Activated CD4-positive, alpha-beta T cell treated with anti-CD3 and anti-CD28 coated beads, Interleukin-2, amount 10 ng/mL, durations not matched to agents 24 days and 14 days (primary cell): Measurements from ENCODE around the gene DNAI4. TPM values are rescaled to one million over a fixed set of nuclear protein-coding genes. Genes with fewer than 3 reads are reported as not detected.

Experiments used
- DNase-seq: peaks from one replicate; pipeline ENCODE4 v3.0.0; 2022
- H3K27ac Mint-ChIP-seq: one replicate; pipeline ENCODE4 v1.8.0; 2022; ENCODE audit warnings: mild to moderate bottlenecking, mixed read lengths
- H3K27me3 Mint-ChIP-seq: one replicate; pipeline ENCODE4 v1.8.0; 2022; ENCODE audit warnings: mixed read lengths
- H3K36me3 Mint-ChIP-seq: one replicate; pipeline ENCODE4 v1.8.0; 2022; ENCODE audit warnings: low read depth, mild to moderate bottlenecking, mixed read lengths
- H3K4me1 Mint-ChIP-seq: one replicate; pipeline ENCODE4 v1.8.0; 2021; ENCODE audit warnings: mixed read lengths
- H3K4me3 Mint-ChIP-seq: one replicate; pipeline ENCODE4 v1.8.0; 2022; ENCODE audit warnings: mild to moderate bottlenecking, moderate library complexity, mixed read lengths
- H3K9me3 Mint-ChIP-seq: one replicate; pipeline ENCODE4 v1.8.0; 2021; ENCODE audit warnings: mixed read lengths
- intact Hi-C: fragments of 100-400 bp; cut with micrococcal nuclease; formaldehyde crosslinking; loops from one replicate; pipeline ENCODE4 v1.15.1; 2023
- total RNA-seq: library from RNA; stranded (reverse); gene quantifications from 2 replicates; pipeline ENCODE4 v1.2.3, GENCODE V29; 2022

Gene DNAI4
- total RNA-seq, 1 donor from 2014 or later: 0.26 TPM

DNA sequence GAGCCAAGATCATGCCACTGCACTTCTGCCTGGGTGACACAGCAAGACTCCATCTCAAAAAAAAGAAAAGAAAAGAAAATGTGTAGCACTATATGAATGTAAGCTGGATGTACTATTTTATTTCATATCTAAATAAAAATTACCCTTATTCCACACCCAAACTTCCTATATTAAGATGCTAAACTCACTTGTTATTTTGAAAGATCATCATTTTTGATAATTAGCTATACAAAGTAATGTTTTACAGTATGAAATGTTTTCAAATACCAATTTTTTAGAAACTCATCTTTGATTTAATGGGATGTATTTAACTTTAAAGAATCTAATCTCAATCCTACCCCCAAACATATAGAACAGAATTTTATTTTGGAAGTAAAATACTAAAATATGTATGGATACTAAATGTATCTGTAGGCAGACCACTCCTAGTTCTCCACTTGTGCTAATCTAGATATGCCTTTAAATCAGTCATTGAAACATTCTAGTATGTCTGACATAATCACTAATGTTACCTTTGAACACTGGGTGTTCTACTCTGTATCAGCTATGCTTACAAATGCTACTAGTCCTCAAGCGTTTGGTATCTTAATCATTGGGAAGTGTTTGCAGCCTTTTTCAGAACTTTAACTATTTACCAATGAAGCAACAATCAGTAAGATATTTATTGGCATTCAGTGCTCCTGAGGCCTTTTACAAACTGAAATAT lies 13.0 kb upstream of the DNAI4 start:
- no peak overlapping the region for H3K4me3 Mint-ChIP-seq

GRCh38 chr1:66933887-66934700 lies 9.4 kb upstream of the DNAI4 start:
- Mint-ChIP-seq H3K27ac (peak overlapping the region; percentile 76), H3K9me3 (no peaks in the 10 kb centered on the region), H3K4me3 (peak overlapping the region; percentile 71), H3K27me3 (no peaks in the 10 kb centered on the region), H3K36me3 (peaks cover 22% of the 10 kb centered on the region), H3K4me1 (peaks cover 51% of the 10 kb centered on the region)
- peak; percentile 61 for DNase-seq
- intact Hi-C loops: loop anchor here (5.0 to 10.0 kb wide), 3 partner anchors 211 to 1972 kb away; no protein-coding TSS in a partner anchor

More for the DNA sequence above, 13.0 kb upstream of the DNAI4 start:
- no peaks in the 10 kb centered on the region for H3K27me3 Mint-ChIP-seq
- no peak for DNase-seq
- peaks cover 58% of the 10 kb centered on the region for H3K4me1 Mint-ChIP-seq
- H3K36me3 Mint-ChIP-seq: peaks cover 35% of the 10 kb centered on the region
- H3K9me3 Mint-ChIP-seq: no peaks in the 10 kb centered on the region
- peak overlapping the region; percentile 45 for H3K27ac Mint-ChIP-seq
- intact Hi-C loops: loop anchor here (10.0 kb wide), 1 partner anchor 207 kb away; no protein-coding TSS in a partner anchor

GRCh38 chr1:66932291-66932690 lies 7.6 kb upstream of the DNAI4 start:
- Mint-ChIP-seq H3K9me3 (no peaks in the 10 kb centered on the region), H3K27ac (peak overlapping the region; percentile 39)
- intact Hi-C loops: loop anchor here (5.0 to 10.0 kb wide), 3 partner anchors 213 to 1970 kb away; no protein-coding TSS in a partner anchor

GRCh38 chr1:66931590-66931989 lies 6.9 kb upstream of the DNAI4 start:
- peaks cover 49% of the 10 kb centered on the region for H3K4me1 Mint-ChIP-seq

More at GRCh38 chr1:66932291-66932690, 7.6 kb upstream of the DNAI4 start:
- H3K36me3 Mint-ChIP-seq: peaks cover 24% of the 10 kb centered on the region
- H3K27me3 Mint-ChIP-seq: no peaks in the 10 kb centered on the region
- H3K4me3 Mint-ChIP-seq: peak overlapping the region; percentile 71
- no peak for DNase-seq
- peaks cover 52% of the 10 kb centered on the region for H3K4me1 Mint-ChIP-seq

DNA sequence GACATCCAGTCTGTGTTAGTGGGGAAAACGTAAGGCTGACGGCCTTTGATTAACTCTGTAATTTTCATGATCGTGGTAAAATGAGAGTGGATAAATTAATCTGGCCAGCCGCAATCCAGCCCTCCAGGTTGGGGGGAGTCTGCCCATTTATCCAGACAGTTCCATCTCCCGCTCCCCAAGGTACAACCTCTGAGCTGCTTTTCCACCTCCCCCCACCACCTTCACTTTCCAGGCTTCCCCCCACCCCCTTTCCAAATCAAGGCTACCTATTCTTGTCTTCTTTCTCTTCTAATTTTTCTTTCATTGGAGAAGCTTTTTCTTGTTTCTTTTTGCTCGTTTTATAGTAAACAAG lies 6.1 kb upstream of the DNAI4 start:
- Mint-ChIP-seq H3K4me3 (peak overlapping the region; percentile 96), H3K4me1 (peaks cover 53% of the 10 kb centered on the region), H3K27ac (peak overlapping the region; percentile 99), H3K36me3 (peaks cover 24% of the 10 kb centered on the region), H3K27me3 (no peaks in the 10 kb centered on the region), H3K9me3 (no peaks in the 10 kb centered on the region)
- no peak for DNase-seq
- intact Hi-C loops: loop anchor here (5.0 to 10.0 kb wide), 3 partner anchors 214 to 1968 kb away; no protein-coding TSS in a partner anchor

More at GRCh38 chr1:66931590-66931989, 6.9 kb upstream of the DNAI4 start:
- intact Hi-C loops: loop anchor here (5.0 to 10.0 kb wide), 3 partner anchors 213 to 1969 kb away; no protein-coding TSS in a partner anchor
- H3K27ac Mint-ChIP-seq: peak overlapping the region; percentile 99
- peak; percentile 65 for DNase-seq
- no peaks in the 10 kb centered on the region for H3K27me3 Mint-ChIP-seq
- H3K9me3 Mint-ChIP-seq: no peaks in the 10 kb centered on the region
- peaks cover 23% of the 10 kb centered on the region for H3K36me3 Mint-ChIP-seq
- H3K4me3 Mint-ChIP-seq: peak overlapping the region; percentile 96

GRCh38 chr1:66929999-66930822 lies 5.6 kb upstream of the DNAI4 start:
- H3K36me3 Mint-ChIP-seq: peaks cover 22% of the 10 kb centered on the region
- peaks cover 50% of the 10 kb centered on the region for H3K4me1 Mint-ChIP-seq
- intact Hi-C loops: loop anchor here (5.0 to 10.0 kb wide), 8 partner anchors 143 to 1968 kb away; partner anchors contain the start of genes LEPR and LEPROT
- H3K4me3 Mint-ChIP-seq: peak overlapping the region; percentile 96
- peak; percentile 99 for DNase-seq
- H3K27me3 Mint-ChIP-seq: no peaks in the 10 kb centered on the region
- peak overlapping the region; percentile 99 for H3K27ac Mint-ChIP-seq
- no peaks in the 10 kb centered on the region for H3K9me3 Mint-ChIP-seq

DNA sequence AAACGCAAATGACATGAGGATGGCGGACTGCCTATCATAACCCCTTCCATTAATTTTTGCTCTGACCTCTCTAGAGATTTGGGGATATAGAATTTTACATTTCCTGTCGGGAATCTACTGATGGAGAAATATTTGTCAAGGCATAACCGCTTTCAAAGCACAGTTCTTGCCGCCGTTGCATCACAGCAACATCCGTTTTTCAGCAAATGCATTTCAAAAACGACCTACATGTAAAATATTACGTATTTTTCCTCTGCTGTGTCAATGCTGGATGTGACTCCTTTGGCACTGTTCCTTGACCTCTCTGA lies 5.0 kb upstream of the DNAI4 start:
- H3K27me3 Mint-ChIP-seq: no peaks in the 10 kb centered on the region
- peak overlapping the region; percentile 96 for H3K4me3 Mint-ChIP-seq
- H3K27ac Mint-ChIP-seq: peak overlapping the region; percentile 99
- peaks cover 22% of the 10 kb centered on the region for H3K36me3 Mint-ChIP-seq
- intact Hi-C loops: loop anchor here (5.0 to 10.0 kb wide), 5 partner anchors 142 to 1505 kb away; partner anchors contain the start of genes LEPR and LEPROT
- peaks cover 49% of the 10 kb centered on the region for H3K4me1 Mint-ChIP-seq
- H3K9me3 Mint-ChIP-seq: no peaks in the 10 kb centered on the region
- DNase-seq: no peak

- intact Hi-C loops: loop anchor here (5.0 to 10.0 kb wide), 5 partner anchors 142 to 1504 kb away; partner anchors contain the start of genes LEPR and LEPROT
- H3K27ac Mint-ChIP-seq: peak overlapping the region; percentile 99
- peaks cover 49% of the 10 kb centered on the region for H3K4me1 Mint-ChIP-seq
- DNase-seq: peak; percentile 61
- no peaks in the 10 kb centered on the region for H3K27me3 Mint-ChIP-seq
- no peaks in the 10 kb centered on the region for H3K9me3 Mint-ChIP-seq
- peak overlapping the region; percentile 96 for H3K4me3 Mint-ChIP-seq
- H3K36me3 Mint-ChIP-seq: peaks cover 22% of the 10 kb centered on the region
Measured at GRCh38 chr1:66929146-66929688, 4.6 kb upstream of the DNAI4 start.

- Mint-ChIP-seq H3K27ac (no peak overlapping the region), H3K4me3 (no peak overlapping the region), H3K36me3 (peaks cover 22% of the 10 kb centered on the region), H3K4me1 (peaks cover 46% of the 10 kb centered on the region), H3K27me3 (no peaks in the 10 kb centered on the region), H3K9me3 (no peaks in the 10 kb centered on the region)
- intact Hi-C loops: loop anchor here (5.0 to 10.0 kb wide), 5 partner anchors 140 to 1503 kb away; partner anchors contain the start of genes LEPR and LEPROT
- DNase-seq: no peak
Measured at GRCh38 chr1:66927528-66927927, 2.9 kb upstream of the DNAI4 start.

GRCh38 chr1:66925944-66926343 lies 1.3 kb upstream of the DNAI4 start:
- peaks cover 19% of the 10 kb centered on the region for H3K36me3 Mint-ChIP-seq
- H3K27me3 Mint-ChIP-seq: no peaks in the 10 kb centered on the region
- peaks cover 41% of the 10 kb centered on the region for H3K4me1 Mint-ChIP-seq
- H3K27ac Mint-ChIP-seq: peak overlapping the region; percentile 97
- peak overlapping the region; percentile 99 for H3K4me3 Mint-ChIP-seq
- DNase-seq: peak; percentile 64
- H3K9me3 Mint-ChIP-seq: no peaks in the 10 kb centered on the region
- intact Hi-C loops: loop anchor here (1.0 to 10.0 kb wide), 10 partner anchors 55 to 1501 kb away; partner anchors contain the start of genes GADD45A, LEPR, LEPROT and SERBP1

- no peaks in the 10 kb centered on the region for H3K27me3 Mint-ChIP-seq
- H3K27ac Mint-ChIP-seq: peak overlapping the region; percentile 97
- no peaks in the 10 kb centered on the region for H3K9me3 Mint-ChIP-seq
- DNase-seq: no peak
- intact Hi-C loops: loop anchor here (1.0 to 10.0 kb wide), 10 partner anchors 55 to 1501 kb away; partner anchors contain the start of genes GADD45A, LEPR, LEPROT and SERBP1
- H3K4me1 Mint-ChIP-seq: peaks cover 41% of the 10 kb centered on the region
- H3K4me3 Mint-ChIP-seq: peak overlapping the region; percentile 99
- H3K36me3 Mint-ChIP-seq: peaks cover 19% of the 10 kb centered on the region
Measured at GRCh38 chr1:66925558-66925910, 878 bp upstream of the DNAI4 start.

DNA sequence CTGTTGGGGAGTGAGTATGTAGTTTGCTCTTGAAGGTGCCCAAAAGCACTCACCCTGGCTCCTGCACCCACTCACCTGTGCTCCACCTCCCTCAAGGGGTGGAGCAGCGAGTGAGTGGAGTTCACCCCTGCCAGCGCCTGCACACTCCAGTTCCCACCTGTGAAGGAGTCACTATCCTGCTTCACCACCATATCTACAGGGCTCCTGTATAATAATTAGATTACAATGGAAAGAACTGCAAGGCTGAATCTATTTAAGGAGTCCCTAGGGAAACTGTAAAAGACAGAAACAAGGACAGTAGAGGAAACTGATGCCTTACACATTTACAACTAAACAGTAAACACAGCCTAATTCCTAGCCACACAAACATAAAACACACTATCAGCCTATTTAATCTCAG lies 4.1 kb downstream of the DNAI4 start:
- no peak for DNase-seq
- Mint-ChIP-seq H3K9me3 (peaks cover 4% of the 10 kb centered on the region), H3K4me1 (peaks cover 11% of the 10 kb centered on the region), H3K27me3 (no peaks in the 10 kb centered on the region), H3K36me3 (peaks cover 7% of the 10 kb centered on the region), H3K27ac (no peak overlapping the region), H3K4me3 (no peak overlapping the region)
- intact Hi-C loops: loop anchor here (10.0 kb wide), 2 partner anchors 586 to 1496 kb away; partner anchors contain the start of genes LEPR and LEPROT
